Mesothelial cell of epicardium (in vitro differentiated cells): Measurements from ENCODE around the gene EXOC2. TPM values are rescaled to one million over a fixed set of nuclear protein-coding genes. Genes with fewer than 3 reads are reported as not detected.

ENCODE experiments used
- DNase-seq, 2 experiments: peaks; one replicate each; pipeline ENCODE4 v3.0.0; 2021; ENCODE audit warnings: low spot score in 2 of 2; ENCODE audit not compliant: unreplicated experiment in 2 of 2
- H3K27ac Mint-ChIP-seq: 2 replicates; pipeline ENCODE4 v1.8.0; 2021; ENCODE audit warnings: mixed read lengths
- H3K27me3 Mint-ChIP-seq: 2 replicates; pipeline ENCODE4 v1.8.0; 2021; ENCODE audit warnings: low read depth, mixed read lengths
- H3K36me3 Mint-ChIP-seq: 2 replicates; pipeline ENCODE4 v1.8.0; 2021; ENCODE audit warnings: mixed read lengths
- H3K4me1 Mint-ChIP-seq: 2 replicates; pipeline ENCODE4 v1.8.0; 2021; ENCODE audit warnings: mixed read lengths
- H3K4me3 Mint-ChIP-seq: 2 replicates; pipeline ENCODE4 v1.8.0; 2021; ENCODE audit warnings: mild to moderate bottlenecking, moderate library complexity, mixed read lengths
- H3K9me3 Mint-ChIP-seq: 2 replicates; pipeline ENCODE4 v1.8.0; 2021; ENCODE audit warnings: mixed read lengths
- CTCF ChIP-seq: fragments of 200-600 bp; sonication (generic); IDR thresholded peaks from one replicate; pipeline ENCODE4 v1.5.0; 2021; ENCODE audit warnings: antibody characterized with exemption; ENCODE audit not compliant: unreplicated experiment
- total RNA-seq: library from RNA; stranded (reverse); gene quantifications from 3 replicates; pipeline ENCODE4 v1.2.1, GENCODE V29; 2021

The EXOC2 gene
- total RNA-seq, 1 donor from 2014 or later = 22.9 TPM

GRCh38 chr6:489762-490161 lies 203.2 kb downstream of the EXOC2 start:
- Mint-ChIP-seq H3K4me1 (no peaks in the 10 kb centered on the region), H3K27me3 (no peaks in the 10 kb centered on the region), H3K9me3 (peaks cover 23% of the 10 kb centered on the region), H3K36me3 (peaks cover 50% of the 10 kb centered on the region), H3K27ac (no peak overlapping the region), H3K4me3 (no peak overlapping the region)
- TF ChIP-seq CTCF = no peak
- no peak for DNase-seq

- Mint-ChIP-seq H3K27me3 (no peaks in the 10 kb centered on the region), H3K4me1 (no peaks in the 10 kb centered on the region), H3K4me3 (no peak overlapping the region), H3K27ac (no peak overlapping the region), H3K36me3 (peaks cover 54% of the 10 kb centered on the region), H3K9me3 (peaks cover 23% of the 10 kb centered on the region)
- TF ChIP-seq CTCF = no peak
- DNase-seq = no peak
These were observed 203.9 kb downstream of the EXOC2 start for GRCh38 chr6:489001-489400.

GRCh38 chr6:487956-488355 lies 205.0 kb downstream of the EXOC2 start:
- H3K36me3 Mint-ChIP-seq = peaks cover 52% of the 10 kb centered on the region
- DNase-seq = no peak
- no peak for TF ChIP-seq CTCF
- H3K4me3 Mint-ChIP-seq = no peak overlapping the region
- no peaks in the 10 kb centered on the region for H3K27me3 Mint-ChIP-seq
- H3K27ac Mint-ChIP-seq = no peak overlapping the region
- H3K9me3 Mint-ChIP-seq = peaks cover 22% of the 10 kb centered on the region
- H3K4me1 Mint-ChIP-seq = no peaks in the 10 kb centered on the region

- DNase-seq = no peak
- no peak overlapping the region for H3K27ac Mint-ChIP-seq
- no peaks in the 10 kb centered on the region for H3K4me1 Mint-ChIP-seq
- no peaks in the 10 kb centered on the region for H3K27me3 Mint-ChIP-seq
- peaks cover 17% of the 10 kb centered on the region for H3K9me3 Mint-ChIP-seq
- H3K4me3 Mint-ChIP-seq = no peak overlapping the region
- TF ChIP-seq CTCF = no peak
- peaks cover 44% of the 10 kb centered on the region for H3K36me3 Mint-ChIP-seq
These were observed 207.2 kb downstream of the EXOC2 start for GRCh38 chr6:485655-486170.

GRCh38 chr6:484746-485145 lies 208.2 kb downstream of the EXOC2 start:
- H3K9me3 Mint-ChIP-seq = peaks cover 22% of the 10 kb centered on the region

More at GRCh38 chr6:484746-485145, 208.2 kb downstream of the EXOC2 start:
- no peak for DNase-seq
- no peaks in the 10 kb centered on the region for H3K27me3 Mint-ChIP-seq
- H3K4me1 Mint-ChIP-seq = no peaks in the 10 kb centered on the region
- H3K4me3 Mint-ChIP-seq = no peak overlapping the region
- H3K27ac Mint-ChIP-seq = no peak overlapping the region
- TF ChIP-seq CTCF = no peak
- peaks cover 44% of the 10 kb centered on the region for H3K36me3 Mint-ChIP-seq
